ENCODE data around the gene ETFRF1.

ETFRF1 gene

GRCh38 chr12:25213338-25213737 lies 18.3 kb downstream of the ETFRF1 start:
- DNase-seq (ENCODE audit: low spot score), result no peak

GRCh38 chr12:25236190-25236589 lies 41.2 kb downstream of the ETFRF1 start:
- DNase-seq (ENCODE audit: low spot score), result no peak

GRCh38 chr12:25236626-25237025 lies 41.6 kb downstream of the ETFRF1 start:
- no peak for DNase-seq (ENCODE audit: low spot score)

GRCh38 chr12:25241167-25242020 lies 46.4 kb downstream of the ETFRF1 start:
- DNase-seq (ENCODE audit: low spot score), result peak; percentile 71

GRCh38 chr12:25242981-25243679 lies 48.1 kb downstream of the ETFRF1 start:
- DNase-seq (ENCODE audit: low spot score), result no peak

- no peak for DNase-seq (ENCODE audit: low spot score)
Measured at GRCh38 chr12:25243680-25243990, 48.6 kb downstream of the ETFRF1 start.

GRCh38 chr12:25245491-25245890 lies 50.5 kb downstream of the ETFRF1 start:
- DNase-seq (ENCODE audit: low spot score), result no peak

- DNase-seq (ENCODE audit: low spot score), result no peak
Measured at GRCh38 chr12:25248137-25248536, 53.1 kb downstream of the ETFRF1 start.

GRCh38 chr12:25248732-25249131 lies 53.7 kb downstream of the ETFRF1 start:
- DNase-seq (ENCODE audit: low spot score), result no peak

GRCh38 chr12:25249931-25250738 lies 55.1 kb downstream of the ETFRF1 start:
- DNase-seq (ENCODE audit: low spot score), result peak; percentile 14

- peak; percentile 95 for DNase-seq (ENCODE audit: low spot score)
Measured at GRCh38 chr12:25250744-25251730, 56.0 kb downstream of the ETFRF1 start, which contains the start of gene KRAS. Gene KRAS (minus strand): TSS chr12:25250929.

- DNase-seq (ENCODE audit: low spot score), result no peak
Measured at GRCh38 chr12:25251769-25252168, 56.7 kb downstream of the ETFRF1 start.

- no peak for DNase-seq (ENCODE audit: low spot score)
Measured at GRCh38 chr12:25252946-25253345, 57.9 kb downstream of the ETFRF1 start.

- no peak for DNase-seq (ENCODE audit: low spot score)
Measured at GRCh38 chr12:25253371-25254068, 58.5 kb downstream of the ETFRF1 start.

GRCh38 chr12:25254271-25254880 lies 59.3 kb downstream of the ETFRF1 start:
- DNase-seq (ENCODE audit: low spot score), result no peak

Data from hematopoietic multipotent progenitor cell treated with erythropoietin and hydrocortisone succinate and interleukin-3 and kit ligand, for 15 days (in vitro differentiated cells).